Loucy (cell line): ENCODE results near the gene KCNV2.

ENCODE experiments used
- H2AFZ ChIP-seq: fragments of 200-600 bp; sonication (generic); 2 replicates; pipeline ENCODE4 v1.6.0; 2016; ENCODE audit warnings: antibody characterized with exemption, mild to moderate bottlenecking, low read length, moderate library complexity
- H3F3A ChIP-seq: fragments of 200-600 bp; 2 replicates; pipeline ENCODE4 v1.6.0; 2016; ENCODE audit warnings: antibody characterized with exemption, low read depth, mild to moderate bottlenecking
- H3K27me3 ChIP-seq: fragments of 200-600 bp; sonication (generic); 2 replicates; pipeline ENCODE4 v1.6.1; 2014; ENCODE audit warnings: low read length, mild to moderate bottlenecking; ENCODE audit not compliant: insufficient read depth, poor library complexity, severe bottlenecking
- H3K36me3 ChIP-seq: fragments of 200-600 bp; sonication (generic); 2 replicates; pipeline ENCODE4 v1.6.1; 2016; ENCODE audit warnings: low read length; ENCODE audit not compliant: insufficient read depth
- H3K4me1 ChIP-seq: fragments of 200-600 bp; sonication (generic); 2 replicates; pipeline ENCODE4 v1.5.1; 2014; ENCODE audit warnings: low read length, mild to moderate bottlenecking; ENCODE audit not compliant: insufficient read depth, poor library complexity, severe bottlenecking
- H3K4me2 ChIP-seq: fragments of 200-600 bp; sonication (generic); 2 replicates; pipeline ENCODE4 v1.6.0; 2014; ENCODE audit warnings: antibody characterized with exemption, low read length, low read depth, mild to moderate bottlenecking; ENCODE audit not compliant: poor library complexity, severe bottlenecking
- H3K4me3 ChIP-seq: fragments of 200-600 bp; sonication (generic); 2 replicates; pipeline ENCODE4 v1.5.1; 2014; ENCODE audit warnings: low read length, mild to moderate bottlenecking, mixed read lengths; ENCODE audit not compliant: poor library complexity, severe bottlenecking
- H3K79me2 ChIP-seq: fragments of 200-600 bp; sonication (generic); 2 replicates; pipeline ENCODE4 v1.6.1; 2014; ENCODE audit warnings: low read length; ENCODE audit not compliant: insufficient read depth
- H3K9ac ChIP-seq: fragments of 200-600 bp; sonication (generic); 2 replicates; pipeline ENCODE4 v1.6.0; 2014; ENCODE audit warnings: mild to moderate bottlenecking, low read depth, low read length, moderate library complexity; ENCODE audit not compliant: poor library complexity, severe bottlenecking
- H3K9me2 ChIP-seq: fragments of 200-600 bp; sonication (generic); replicated peaks from 2 replicates; pipeline ENCODE4 v1.6.1; 2016; ENCODE audit warnings: low read depth, low read length, mixed read lengths
- H3K9me3 ChIP-seq: fragments of 200-600 bp; sonication (generic); 2 replicates; pipeline ENCODE4 v1.6.1; 2014; ENCODE audit warnings: mild to moderate bottlenecking, antibody characterized with exemption, low read length, low read depth; ENCODE audit not compliant: insufficient read depth
- H4K20me1 ChIP-seq: fragments of 200-600 bp; sonication (generic); 2 replicates; pipeline ENCODE4 v1.6.0; 2014; ENCODE audit warnings: antibody characterized with exemption, low read length, mild to moderate bottlenecking; ENCODE audit not compliant: insufficient read depth, poor library complexity, severe bottlenecking
- EZH2phosphoT487 ChIP-seq: fragments of 200-600 bp; IDR thresholded peaks from 2 replicates; pipeline ENCODE4 v1.6.1; 2018; ENCODE audit warnings: antibody characterized with exemption, mild to moderate bottlenecking, moderate library complexity, borderline replicate concordance
- TF ChIP-seq, protein P1 (sequence below): fragments of 200-600 bp; sonication (generic); conservative IDR thresholded peaks from 2 replicates; pipeline ENCODE4 v1.5.1; 2014; ENCODE audit warnings: mild to moderate bottlenecking, antibody characterized with exemption, low read length

KCNV2 gene

DNA sequence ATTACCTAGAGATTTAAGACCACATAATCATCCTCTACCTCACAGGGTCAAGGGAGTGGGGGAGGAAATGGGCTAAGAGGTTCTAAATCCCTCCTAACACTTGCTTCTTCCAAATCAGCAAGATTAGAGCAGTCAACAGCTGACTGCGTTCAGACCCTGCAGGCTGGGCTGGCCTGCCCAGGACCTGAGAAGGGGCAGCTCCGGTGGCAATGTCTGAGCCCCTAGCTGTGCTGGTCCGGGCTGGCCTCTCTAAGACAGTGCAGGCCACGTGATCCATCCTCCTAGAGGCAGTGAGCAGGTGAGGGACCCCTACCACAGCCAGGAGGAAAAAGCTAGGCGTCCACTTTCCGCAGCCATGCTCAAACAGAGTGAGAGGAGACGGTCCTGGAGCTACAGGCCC lies at the start of gene KCNV2:
Gene KCNV2 (plus strand): TSS at position 126 of the 400 bp plus-strand sequence. CDS start 230 bp downstream, at position 356.
- no peak within 1 kb of the TSS for H2AFZ ChIP-seq
- H4K20me1 ChIP-seq, result no peaks in the 10 kb centered on the region
- no peaks in the 10 kb centered on the region for H3K36me3 ChIP-seq
- no peaks in the 10 kb centered on the region for H3K27me3 ChIP-seq
- H3K9ac ChIP-seq, result no peak within 1 kb of the TSS
- no peaks in the 10 kb centered on the region for H3K79me2 ChIP-seq
- no peaks in the 10 kb centered on the region for H3K9me3 ChIP-seq
- H3K9me2 ChIP-seq, result no peaks in the 10 kb centered on the region
- TF ChIP-seq, protein P1, sequence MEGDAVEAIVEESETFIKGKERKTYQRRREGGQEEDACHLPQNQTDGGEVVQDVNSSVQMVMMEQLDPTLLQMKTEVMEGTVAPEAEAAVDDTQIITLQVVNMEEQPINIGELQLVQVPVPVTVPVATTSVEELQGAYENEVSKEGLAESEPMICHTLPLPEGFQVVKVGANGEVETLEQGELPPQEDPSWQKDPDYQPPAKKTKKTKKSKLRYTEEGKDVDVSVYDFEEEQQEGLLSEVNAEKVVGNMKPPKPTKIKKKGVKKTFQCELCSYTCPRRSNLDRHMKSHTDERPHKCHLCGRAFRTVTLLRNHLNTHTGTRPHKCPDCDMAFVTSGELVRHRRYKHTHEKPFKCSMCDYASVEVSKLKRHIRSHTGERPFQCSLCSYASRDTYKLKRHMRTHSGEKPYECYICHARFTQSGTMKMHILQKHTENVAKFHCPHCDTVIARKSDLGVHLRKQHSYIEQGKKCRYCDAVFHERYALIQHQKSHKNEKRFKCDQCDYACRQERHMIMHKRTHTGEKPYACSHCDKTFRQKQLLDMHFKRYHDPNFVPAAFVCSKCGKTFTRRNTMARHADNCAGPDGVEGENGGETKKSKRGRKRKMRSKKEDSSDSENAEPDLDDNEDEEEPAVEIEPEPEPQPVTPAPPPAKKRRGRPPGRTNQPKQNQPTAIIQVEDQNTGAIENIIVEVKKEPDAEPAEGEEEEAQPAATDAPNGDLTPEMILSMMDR, result no peak
- no peak for TF ChIP-seq EZH2phosphoT487
- H3K4me3 ChIP-seq, result no peak within 1 kb of the TSS
- no peaks in the 10 kb centered on the region for H3F3A ChIP-seq
- H3K4me2 ChIP-seq, result no peak within 1 kb of the TSS
- no peaks in the 10 kb centered on the region for H3K4me1 ChIP-seq

DNA sequence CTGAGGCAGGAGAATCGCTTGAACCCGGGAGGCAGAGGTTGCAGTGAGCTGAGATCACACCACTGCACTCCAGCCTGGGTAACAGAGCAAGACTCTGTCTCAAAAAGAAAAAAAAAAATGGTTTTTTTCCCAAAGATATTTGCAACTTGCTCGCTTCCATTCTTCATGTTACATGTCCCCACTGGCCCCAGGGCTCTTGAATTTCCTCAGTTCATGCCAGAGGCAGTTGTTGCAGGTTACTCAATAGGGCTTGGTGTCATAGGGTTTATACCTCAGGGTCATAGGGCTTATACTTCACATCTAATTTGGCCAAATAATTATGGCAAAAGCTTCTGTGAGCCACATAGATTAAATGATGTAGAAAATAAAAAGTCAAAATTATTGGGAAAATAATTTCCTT lies 44.1 kb upstream of the KCNV2 start:
- H4K20me1 ChIP-seq, result no peaks in the 10 kb centered on the region
- H3K4me1 ChIP-seq, result no peaks in the 10 kb centered on the region
- no peak overlapping the region for H3K4me3 ChIP-seq
- no peak overlapping the region for H3K9ac ChIP-seq
- H3K27me3 ChIP-seq, result no peaks in the 10 kb centered on the region
- no peaks in the 10 kb centered on the region for H3K9me3 ChIP-seq
- no peak overlapping the region for H2AFZ ChIP-seq
- no peaks in the 10 kb centered on the region for H3K79me2 ChIP-seq
- H3K36me3 ChIP-seq, result no peaks in the 10 kb centered on the region
- TF ChIP-seq, protein P1, result no peak
- no peak for TF ChIP-seq EZH2phosphoT487
- no peaks in the 10 kb centered on the region for H3F3A ChIP-seq
- no peaks in the 10 kb centered on the region for H3K9me2 ChIP-seq
- no peak overlapping the region for H3K4me2 ChIP-seq

DNA sequence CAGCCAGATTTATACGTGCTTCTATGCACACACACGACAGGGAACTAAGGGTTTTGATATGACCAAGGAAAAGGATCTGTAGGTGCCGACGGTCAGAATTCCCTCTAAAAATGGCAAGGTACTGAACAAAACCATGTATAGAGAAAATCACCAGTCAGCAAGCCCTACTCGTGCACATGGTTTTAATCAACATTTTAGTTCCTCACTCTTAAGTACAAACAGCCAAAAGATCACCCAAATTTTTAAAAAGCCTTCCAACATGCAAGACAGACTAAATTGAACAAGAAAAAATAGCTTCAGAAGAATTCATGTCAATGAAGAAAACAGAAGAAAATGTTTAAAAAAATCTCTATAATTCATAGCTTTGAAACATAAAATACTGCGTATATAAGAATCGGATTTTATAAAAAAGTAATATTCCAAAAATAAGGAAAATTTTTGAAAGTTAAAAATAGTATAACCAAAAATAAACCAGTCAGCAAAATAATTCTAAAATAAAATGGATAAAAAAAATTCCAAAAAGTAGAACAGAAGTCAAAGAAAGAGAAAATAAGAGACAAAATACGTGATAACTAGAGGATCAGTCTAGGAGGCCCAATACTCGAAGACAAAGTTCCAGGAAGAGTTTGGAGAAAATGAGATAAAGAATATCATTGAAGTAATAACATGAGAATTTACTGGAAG lies 43.0 kb upstream of the KCNV2 start:
- no peak overlapping the region for H2AFZ ChIP-seq
- no peak overlapping the region for H3K4me3 ChIP-seq
- no peak overlapping the region for H3K4me2 ChIP-seq
- peaks cover 4% of the 10 kb centered on the region for H3K4me1 ChIP-seq
- no peaks in the 10 kb centered on the region for H3K9me3 ChIP-seq
- no peak for TF ChIP-seq EZH2phosphoT487
- TF ChIP-seq, protein P1, result no peak
- no peaks in the 10 kb centered on the region for H3K9me2 ChIP-seq
- no peaks in the 10 kb centered on the region for H4K20me1 ChIP-seq
- H3K36me3 ChIP-seq, result no peaks in the 10 kb centered on the region
- H3K9ac ChIP-seq, result no peak overlapping the region
- no peaks in the 10 kb centered on the region for H3F3A ChIP-seq
- H3K79me2 ChIP-seq, result no peaks in the 10 kb centered on the region
- no peaks in the 10 kb centered on the region for H3K27me3 ChIP-seq
